Tibial nerve (tissue), 4 donors: Measurements from ENCODE around the gene MPEG1. TPM values are rescaled to one million over a fixed set of nuclear protein-coding genes. Genes with fewer than 3 reads are reported as not detected.
A peak's percentile ranks its signal among the peaks of the same experiment; 100 is the strongest.

Experiments
- DNase-seq, 2 donors: peaks; one replicate each; pipeline ENCODE4 v3.0.0-alpha.2; 2019; ENCODE audit warnings: low spot score in 2 of 2
- H3K27ac ChIP-seq, 4 donors: fragments of 200-600 bp; sonication (generic) in 3 of 4; one replicate each; pipeline ENCODE4 v1.5.1; 2017 to 2019; ENCODE audit warnings: mild to moderate bottlenecking in 1 of 4
- H3K27me3 ChIP-seq, 2 donors: fragments of 200-600 bp; sonication (generic) in 1 of 2; one replicate each; pipeline versions ENCODE4 v1.5.1 to v1.6.0; 2017 to 2019
- H3K36me3 ChIP-seq, 3 donors: fragments of 200-600 bp; sonication (generic); one replicate each; pipeline ENCODE4 v1.5.1; 2018 to 2019
- H3K4me1 ChIP-seq, 4 donors: fragments of 200-600 bp; sonication (generic) in 3 of 4; one replicate each; pipeline ENCODE4 v1.5.1; 2017 to 2019
- H3K4me3 ChIP-seq, 4 donors: fragments of 200-600 bp; sonication (generic) in 3 of 4; one replicate each; pipeline ENCODE4 v1.5.1; 2017 to 2019; ENCODE audit warnings: mild to moderate bottlenecking in 1 of 4, moderate library complexity in 1 of 4
- H3K9me3 ChIP-seq, 4 donors: fragments of 200-600 bp; sonication (generic) in 3 of 4; one replicate each; pipeline ENCODE4 v1.5.1; 2017 to 2019
- CTCF ChIP-seq, 5 experiments: fragments of 200-600 bp in 3 of 5; fragments of 450-650 bp in 2 of 5; sonication (generic) in 3 of 5; IDR thresholded peaks; one replicate each; pipeline ENCODE4 v1.5.1; 2016 to 2019; ENCODE audit warnings: antibody characterized with exemption in 5 of 5, mild to moderate bottlenecking in 3 of 5, moderate library complexity in 2 of 5
- EP300 ChIP-seq, 2 donors: sonication (generic); formaldehyde crosslinking; IDR thresholded peaks; one replicate each; pipeline ENCODE4 v1.6.1; 2017; ENCODE audit warnings: antibody characterized with exemption in 2 of 2, mild to moderate bottlenecking in 1 of 2
- POLR2A ChIP-seq, 2 donors: fragments of 450-650 bp; IDR thresholded peaks; one replicate each; pipeline ENCODE4 v1.6.1; 2017; ENCODE audit warnings: antibody characterized with exemption in 2 of 2, mild to moderate bottlenecking in 2 of 2, moderate library complexity in 2 of 2
- WGBS, 2 donors: methylation state at CpG; one replicate each; pipeline ENCODE4 v1.1.5; 2018; 5-methylcytosine and 5-hydroxymethylcytosine counted together
- total RNA-seq, 4 donors: library from RNA; depleted of rRNA; stranded (reverse); fragments of >200 nt; gene quantifications; one replicate each; pipeline ENCODE4 v1.1.0, GENCODE V29; 2016

MPEG1 gene
- total RNA-seq, 4 donors from 2014 or later: 7.0 to 12.3 (median 9.6) TPM

GRCh38 chr11:59205648-59206047 lies 7.1 kb downstream of the MPEG1 start:
- H3K9me3 ChIP-seq: no peaks in the 10 kb centered on the region
- 57 to 68% methylated on average over 7 of the region's 7 CpGs for WGBS, 2 donors
- H3K27me3 ChIP-seq: no peaks in the 10 kb centered on the region
- no peak overlapping the region for H3K27ac ChIP-seq
- H3K4me1 ChIP-seq: peaks cover 0 to 49% (median 22%) of the 10 kb centered on the region in 4 donors
- no peak overlapping the region for H3K4me3 ChIP-seq
- H3K36me3 ChIP-seq: peaks cover 0 to 44% (median 0%) of the 10 kb centered on the region in 3 donors
- DNase-seq: no peak
- TF ChIP-seq POLR2A (IDR thresholded peaks at IDR 0.05) (no peak), EP300 (IDR thresholded peaks at IDR 0.05) (no peak), CTCF (IDR thresholded peaks at IDR 0.05) (no peak)

GRCh38 chr11:59204746-59205145 lies 8.0 kb downstream of the MPEG1 start:
- TF ChIP-seq POLR2A (IDR thresholded peaks at IDR 0.05) (no peak), EP300 (IDR thresholded peaks at IDR 0.05) (no peak), CTCF (IDR thresholded peaks at IDR 0.05) (no peak)
- Histone ChIP-seq H3K9me3 (no peaks in the 10 kb centered on the region), H3K4me3 (no peak overlapping the region), H3K4me1 (peaks cover 0 to 58% (median 22%) of the 10 kb centered on the region in 4 donors), H3K27ac (peak overlapping the region in 1 of 4 donors; percentile 16), H3K36me3 (peaks cover 0 to 44% (median 0%) of the 10 kb centered on the region in 3 donors), H3K27me3 (no peaks in the 10 kb centered on the region)
- DNase-seq: no peak
- WGBS, 2 donors: 96 to 100% methylated on average over 3 of the region's 3 CpGs

- TF ChIP-seq CTCF (IDR thresholded peaks at IDR 0.05) (peak in 1 of 5 experiments; percentile 12), POLR2A (IDR thresholded peaks at IDR 0.05) (no peak)
- Histone ChIP-seq H3K27me3 (no peaks in the 10 kb centered on the region), H3K27ac (no peak overlapping the region), H3K36me3 (peaks cover 0 to 56% (median 0%) of the 10 kb centered on the region in 3 donors), H3K9me3 (no peaks in the 10 kb centered on the region), H3K4me3 (no peak overlapping the region), H3K4me1 (peaks cover 0 to 50% (median 15%) of the 10 kb centered on the region in 4 donors)
- DNase-seq: no peak
- WGBS, 2 donors: 87 to 92% methylated on average over 3 of the region's 3 CpGs
These were observed 11.4 kb downstream of the MPEG1 start for GRCh38 chr11:59201353-59201752.

DNA sequence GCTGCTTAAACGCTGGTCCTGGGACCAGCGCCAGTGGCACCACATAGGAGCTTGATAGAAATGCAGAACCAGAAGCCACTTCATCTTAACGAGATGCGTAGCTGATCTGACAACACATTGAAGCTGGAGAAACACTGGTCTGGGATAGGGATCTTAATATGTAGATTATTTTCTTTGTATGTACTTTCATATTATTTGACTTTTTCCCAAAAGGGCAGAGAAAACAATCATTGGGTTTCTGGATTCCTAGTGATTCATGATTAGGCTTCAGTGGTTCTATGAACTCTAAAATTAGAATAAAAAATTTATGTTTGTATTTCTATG lies 12.3 kb downstream of the MPEG1 start:
- WGBS, 2 donors: 31 to 36% methylated on average over 4 of the region's 4 CpGs
- no peak overlapping the region for H3K4me3 ChIP-seq
- H3K27ac ChIP-seq: peak overlapping the region in 1 of 4 donors; percentile 56
- peaks cover 0 to 50% (median 15%) of the 10 kb centered on the region in 4 donors for H3K4me1 ChIP-seq
- DNase-seq: no peak
- TF ChIP-seq CTCF (IDR thresholded peaks at IDR 0.05) (no peak), POLR2A (IDR thresholded peaks at IDR 0.05) (no peak), EP300 (IDR thresholded peaks at IDR 0.05) (no peak)
- peaks cover 0 to 61% (median 0%) of the 10 kb centered on the region in 3 donors for H3K36me3 ChIP-seq
- H3K27me3 ChIP-seq: no peaks in the 10 kb centered on the region
- H3K9me3 ChIP-seq: no peaks in the 10 kb centered on the region

DNA sequence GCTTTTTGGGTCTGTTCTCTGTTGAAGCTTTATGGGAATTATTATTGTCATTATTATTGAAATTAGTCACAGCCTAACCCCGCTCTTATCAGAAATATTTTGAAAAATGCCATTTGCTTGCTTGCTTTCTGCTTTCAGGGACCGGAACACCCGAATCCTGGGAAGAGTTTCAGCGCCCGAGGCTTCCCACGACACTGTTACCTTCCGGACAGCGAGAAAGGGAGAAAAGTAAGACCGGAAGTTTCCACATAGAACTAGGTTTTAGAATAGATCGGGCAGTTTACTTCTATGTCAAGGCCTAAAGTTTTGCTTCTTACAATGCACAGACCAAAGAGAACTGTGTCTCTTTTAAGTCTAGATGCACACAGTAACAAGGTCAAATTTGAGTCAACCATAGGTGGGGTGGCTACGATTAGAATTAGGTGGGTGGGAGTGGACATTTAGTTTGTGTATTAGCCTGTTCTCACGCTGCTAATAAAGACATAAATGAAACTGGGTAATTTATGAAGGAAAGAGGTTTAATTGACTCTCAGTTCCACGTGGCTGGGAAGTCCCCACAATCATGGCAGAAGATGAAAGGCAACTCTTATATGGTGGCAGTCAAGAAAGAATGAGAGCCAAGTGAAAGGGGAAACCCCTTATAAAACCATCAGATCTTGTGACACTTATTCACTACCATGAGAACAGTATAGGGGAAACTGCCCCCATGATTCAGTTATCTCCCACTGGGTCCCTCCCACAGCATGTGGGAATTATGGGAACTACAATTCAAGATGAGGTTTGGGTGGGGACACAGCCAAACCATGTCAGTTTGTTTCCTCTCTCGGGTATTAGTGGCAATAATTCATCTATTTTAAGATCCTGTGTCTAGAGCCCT lies 12.9 kb downstream of the MPEG1 start:
- Histone ChIP-seq H3K4me1 (peaks cover 0 to 51% (median 15%) of the 10 kb centered on the region in 4 donors), H3K36me3 (peaks cover 0 to 61% (median 0%) of the 10 kb centered on the region in 3 donors), H3K27ac (peak overlapping the region in 1 of 4 donors; percentile 56), H3K4me3 (no peak overlapping the region), H3K9me3 (no peaks in the 10 kb centered on the region), H3K27me3 (no peaks in the 10 kb centered on the region)
- TF ChIP-seq POLR2A (IDR thresholded peaks at IDR 0.05) (no peak), EP300 (IDR thresholded peaks at IDR 0.05) (no peak), CTCF (IDR thresholded peaks at IDR 0.05) (no peak)
- 75 to 77% methylated on average over 14 of the region's 14 CpGs for WGBS, 2 donors
- no peak for DNase-seq
